Right lobe of liver (tissue), 6 donors: Measurements from ENCODE around the gene P3H2. TPM values are rescaled to one million over a fixed set of nuclear protein-coding genes. Genes with fewer than 3 reads are reported as not detected.

Source experiments
- ATAC-seq, 4 donors: fragments of 200-7000 bp; cut with Tn5 transposase; one replicate each; pipeline ENCODE4 v1.9.1; 2020; ENCODE audit warnings: mild to moderate bottlenecking in 4 of 4, moderate library complexity in 4 of 4
- DNase-seq, 3 donors: peaks; one replicate each; pipeline ENCODE4 v3.0.0-alpha.2; 2020
- H3K27ac ChIP-seq, 3 donors: fragments of 200-600 bp; one replicate each; pipeline ENCODE4 v1.8.0; 2022
- H3K27me3 ChIP-seq, 2 donors: fragments of 200-600 bp; one replicate each; pipeline ENCODE4 v1.8.0; 2022
- H3K36me3 ChIP-seq, 4 donors: fragments of 200-600 bp; sonication (generic) in 1 of 4; one replicate each; pipeline versions ENCODE4 v1.5.1 to v1.8.0; 2017 to 2022; ENCODE audit warnings: control low read depth in 1 of 4
- H3K4me1 ChIP-seq, 4 donors: fragments of 200-600 bp; sonication (generic) in 1 of 4; one replicate each; pipeline versions ENCODE4 v1.5.1 to v1.8.0; 2017 to 2022; ENCODE audit warnings: control low read depth in 1 of 4
- H3K4me3 ChIP-seq, 3 donors: fragments of 200-600 bp; one replicate each; pipeline ENCODE4 v1.8.0; 2022
- H3K9me3 ChIP-seq, 4 donors: fragments of 200-600 bp; sonication (generic) in 1 of 4; one replicate each; pipeline versions ENCODE4 v1.5.1 to v1.8.0; 2017 to 2022; ENCODE audit warnings: control low read depth in 1 of 4
- POLR2A ChIP-seq: fragments of 450-650 bp; IDR thresholded peaks from one replicate; pipeline ENCODE4 v1.6.1; 2017; ENCODE audit warnings: antibody characterized with exemption, mild to moderate bottlenecking
- WGBS: methylation state at CpG from one replicate; pipeline ENCODE4 v1.1.6; 2018; ENCODE audit warnings: low coverage, low lambda C conversion rate; ENCODE audit not compliant: insufficient coverage; ENCODE audit errors: missing lambda C conversion rate; 5-methylcytosine and 5-hydroxymethylcytosine counted together
- intact Hi-C, 2 donors: fragments of 100-400 bp; cut with DNase I; formaldehyde crosslinking; loops; one replicate each; pipeline versions ENCODE4 v1.11.2 to v1.14.1; 2022
- total RNA-seq, 6 experiments: library from RNA; depleted of rRNA in 2 of 6; stranded (reverse); fragments of >200 nt in 2 of 6; fragmentation: NEBNext Ultra II Directional in 3 of 6; extraction: Animal tissue kit (Norgen Biotek cat#: 25700) in 3 of 6; gene quantifications; one replicate each; pipeline versions ENCODE4 v1.1.0 to v1.2.4, GENCODE V29; 2016 to 2023
- TF ChIP-seq, protein P1 (sequence below), 4 donors: fragments of 200-600 bp in 3 of 4; fragments of 450-650 bp in 1 of 4; IDR thresholded peaks; one replicate each; pipeline versions ENCODE4 v1.5.1 to v1.8.0; 2016 to 2022; ENCODE audit warnings: antibody characterized with exemption in 4 of 4, mild to moderate bottlenecking in 2 of 4
- donor health status: DM: no; HTN: yes; CAD: no.
- donor health status: DM: no; HTN: no; CAD: no.
- donor health status: DM: no; HTN: no; CAD: no.
- donor health status: DM: no; HTN: yes; CAD: no.
- donor health status: DM: no; HTN: yes; CAD: no.

Gene P3H2
- total RNA-seq, 6 experiments from 2014 or later, result 3.2 to 8.7 (median 6.5) TPM

DNA sequence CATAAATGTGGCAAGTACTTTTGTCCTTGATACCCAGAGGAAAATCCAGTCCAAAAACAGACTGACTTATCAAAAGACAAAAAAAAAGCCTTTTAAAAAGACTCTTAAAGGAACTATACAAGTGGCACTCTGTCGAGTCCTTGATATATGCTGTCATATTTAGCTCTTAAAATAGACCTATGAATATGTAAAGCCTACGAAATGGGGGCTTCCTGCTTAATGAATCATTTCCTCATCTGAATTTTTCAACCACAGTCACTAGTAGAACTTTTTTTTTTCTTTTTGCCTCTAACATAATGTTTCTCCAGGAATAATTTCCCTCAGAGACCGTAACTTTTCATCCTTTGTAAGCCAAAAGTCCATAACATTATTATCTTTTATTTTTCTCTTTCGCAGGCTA, 95.8 kb downstream of the P3H2 start:
- Histone ChIP-seq H3K9me3 (no peaks in the 10 kb centered on the region), H3K27me3 (peaks cover 0 to 3% of the 10 kb centered on the region in 2 donors), H3K36me3 (no peaks in the 10 kb centered on the region), H3K27ac (no peak overlapping the region), H3K4me1 (no peaks in the 10 kb centered on the region), H3K4me3 (no peak overlapping the region)
- 45% methylated on average over 4 of the region's 4 CpGs for WGBS
- DNase-seq, result no peak
- TF ChIP-seq, protein P1, sequence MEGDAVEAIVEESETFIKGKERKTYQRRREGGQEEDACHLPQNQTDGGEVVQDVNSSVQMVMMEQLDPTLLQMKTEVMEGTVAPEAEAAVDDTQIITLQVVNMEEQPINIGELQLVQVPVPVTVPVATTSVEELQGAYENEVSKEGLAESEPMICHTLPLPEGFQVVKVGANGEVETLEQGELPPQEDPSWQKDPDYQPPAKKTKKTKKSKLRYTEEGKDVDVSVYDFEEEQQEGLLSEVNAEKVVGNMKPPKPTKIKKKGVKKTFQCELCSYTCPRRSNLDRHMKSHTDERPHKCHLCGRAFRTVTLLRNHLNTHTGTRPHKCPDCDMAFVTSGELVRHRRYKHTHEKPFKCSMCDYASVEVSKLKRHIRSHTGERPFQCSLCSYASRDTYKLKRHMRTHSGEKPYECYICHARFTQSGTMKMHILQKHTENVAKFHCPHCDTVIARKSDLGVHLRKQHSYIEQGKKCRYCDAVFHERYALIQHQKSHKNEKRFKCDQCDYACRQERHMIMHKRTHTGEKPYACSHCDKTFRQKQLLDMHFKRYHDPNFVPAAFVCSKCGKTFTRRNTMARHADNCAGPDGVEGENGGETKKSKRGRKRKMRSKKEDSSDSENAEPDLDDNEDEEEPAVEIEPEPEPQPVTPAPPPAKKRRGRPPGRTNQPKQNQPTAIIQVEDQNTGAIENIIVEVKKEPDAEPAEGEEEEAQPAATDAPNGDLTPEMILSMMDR (IDR thresholded peaks at IDR 0.05), result no peak
- no peak for TF ChIP-seq POLR2A
- peak in 2 of 4 donors; percentile 39 to 59 for ATAC-seq
- intact Hi-C loops, result no loop called here

DNA sequence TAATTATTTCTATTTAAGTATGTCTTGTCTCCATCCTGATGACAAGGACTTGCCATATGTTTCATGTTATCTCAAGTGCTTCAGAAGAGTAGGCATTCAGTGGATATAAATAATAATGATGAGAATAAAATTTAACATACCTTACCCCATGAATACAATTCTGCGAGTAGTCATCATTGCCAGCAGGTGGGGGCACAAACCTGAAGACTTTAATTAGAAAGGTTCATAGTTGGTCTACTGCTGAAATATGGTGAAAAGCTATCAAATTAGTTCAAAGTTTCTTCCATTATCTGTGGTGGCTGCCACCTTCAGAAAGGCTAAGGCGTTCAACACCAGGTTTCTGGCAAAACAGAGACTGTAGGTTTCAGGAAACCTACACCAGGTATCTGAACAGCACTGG, 100.9 kb downstream of the P3H2 start:
- H3K27me3 ChIP-seq, result no peaks in the 10 kb centered on the region
- ATAC-seq (no peak), DNase-seq (no peak)
- no peak overlapping the region for H3K27ac ChIP-seq
- no peaks in the 10 kb centered on the region for H3K4me1 ChIP-seq
- intact Hi-C loops, result no loop called here
- no peak overlapping the region for H3K4me3 ChIP-seq
- no peaks in the 10 kb centered on the region for H3K9me3 ChIP-seq
- 84% methylated on average over 2 of the region's 2 CpGs for WGBS
- no peaks in the 10 kb centered on the region for H3K36me3 ChIP-seq
- no peak for TF ChIP-seq POLR2A

DNA sequence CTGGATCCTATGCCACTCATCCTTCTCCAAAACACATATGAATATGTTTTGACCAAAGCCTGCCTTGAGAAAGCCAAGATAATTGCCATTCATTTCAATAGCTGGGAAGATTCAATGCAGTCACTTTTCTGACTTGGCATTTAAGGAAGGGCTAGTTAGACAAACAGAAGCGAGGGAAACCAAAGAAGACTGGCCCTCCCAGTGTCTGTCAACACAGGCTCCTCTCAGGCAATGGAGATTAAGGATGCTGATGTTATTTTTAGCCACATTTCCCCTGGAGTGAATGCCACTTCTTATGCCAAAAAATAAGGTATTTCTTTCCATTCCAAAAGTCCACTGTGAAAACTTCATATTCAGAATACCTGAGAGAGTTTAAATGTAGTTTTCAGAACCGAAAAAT, 101.7 kb downstream of the P3H2 start:
- intact Hi-C loops, result no loop called here
- no peak overlapping the region for H3K4me3 ChIP-seq

DNA sequence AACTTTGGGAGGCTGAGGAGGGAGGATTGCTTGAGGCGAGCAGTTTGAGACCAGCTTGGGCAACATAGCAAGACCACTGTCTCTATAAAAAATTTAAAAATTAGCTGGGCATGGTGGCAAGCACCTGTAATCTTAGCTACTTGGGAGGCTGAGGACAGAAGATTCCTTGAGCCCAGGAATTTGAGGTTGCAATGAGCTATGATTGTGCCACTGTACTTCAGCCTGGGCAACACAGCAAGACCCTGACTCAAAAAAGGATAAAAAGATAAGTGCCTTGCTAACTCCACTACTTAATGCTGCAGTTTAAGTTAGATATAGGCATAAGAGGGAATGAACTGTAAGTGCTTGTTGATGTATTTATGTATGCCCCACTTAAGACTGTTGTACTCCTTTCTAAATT, 102.2 kb downstream of the P3H2 start:
- ATAC-seq (no peak), DNase-seq (no peak)
- TF ChIP-seq POLR2A, result no peak
- TF ChIP-seq, protein P1 (IDR thresholded peaks at IDR 0.05), result no peak
- intact Hi-C loops, result no loop called here
- Histone ChIP-seq H3K4me3 (no peak overlapping the region), H3K27ac (no peak overlapping the region), H3K9me3 (no peaks in the 10 kb centered on the region), H3K4me1 (no peaks in the 10 kb centered on the region), H3K36me3 (no peaks in the 10 kb centered on the region), H3K27me3 (no peaks in the 10 kb centered on the region)
- WGBS, result 75% methylated on average over 1 of the region's 1 CpG

More for the DNA sequence above, 101.7 kb downstream of the P3H2 start:
- Histone ChIP-seq H3K27me3 (no peaks in the 10 kb centered on the region), H3K4me1 (no peaks in the 10 kb centered on the region), H3K9me3 (no peaks in the 10 kb centered on the region), H3K27ac (no peak overlapping the region), H3K36me3 (no peaks in the 10 kb centered on the region)
- WGBS, result 43% methylated on average over 2 of the region's 2 CpGs
- ATAC-seq (no peak), DNase-seq (no peak)
- TF ChIP-seq, protein P1 (IDR thresholded peaks at IDR 0.05), result no peak
- TF ChIP-seq POLR2A, result no peak

DNA sequence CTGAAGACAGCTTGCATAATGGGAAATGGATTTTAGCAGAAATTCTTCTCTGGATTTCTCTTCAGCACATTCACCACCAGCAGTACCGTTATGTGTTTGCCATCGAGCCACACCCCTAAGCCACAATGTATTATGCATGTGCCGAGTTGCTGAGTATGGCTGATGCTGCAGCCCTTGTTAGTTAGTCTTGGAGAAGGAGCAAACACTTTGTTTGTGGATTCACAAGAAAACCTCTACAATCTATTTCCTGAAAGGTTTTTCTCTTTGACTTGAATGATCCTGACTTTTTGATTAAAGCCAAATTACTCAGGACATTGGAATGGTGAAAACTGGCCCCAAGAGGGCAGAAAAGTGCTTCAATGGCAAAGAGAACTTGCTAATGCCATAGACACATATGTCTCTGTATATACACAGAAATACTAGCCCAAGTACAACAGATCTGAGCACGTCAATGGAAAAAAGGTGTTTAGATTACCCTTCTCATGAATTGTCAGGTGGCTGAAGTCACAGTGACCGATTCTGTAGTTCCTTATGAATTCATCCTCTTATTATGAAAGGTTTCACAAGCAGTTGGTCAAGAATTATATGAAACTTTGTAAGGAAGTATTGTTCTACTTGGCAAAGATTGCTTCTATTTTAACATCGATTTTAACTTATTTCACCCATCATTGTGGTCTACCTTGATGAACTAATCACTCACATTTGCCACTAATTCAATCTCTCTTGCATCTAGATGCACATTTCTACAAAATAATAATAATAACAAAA, 103.0 kb downstream of the P3H2 start:
- TF ChIP-seq, protein P1 (IDR thresholded peaks at IDR 0.05), result peak in 3 of 4 donors; percentile 20 to 39 (median 37)
- no peak for TF ChIP-seq POLR2A
- DNase-seq (no peak), ATAC-seq (peak; percentile 52 to 82 (median 66))
- Histone ChIP-seq H3K4me3 (no peak overlapping the region), H3K9me3 (no peaks in the 10 kb centered on the region), H3K36me3 (no peaks in the 10 kb centered on the region), H3K4me1 (no peaks in the 10 kb centered on the region), H3K27me3 (no peaks in the 10 kb centered on the region), H3K27ac (no peak overlapping the region)
- 32% methylated on average over 6 of the region's 6 CpGs for WGBS
- intact Hi-C loops, result no loop called here
